ENCODE results near the gene NEK3.
"Not testable (repeated sequence)": the region's sequence is repeated elsewhere in the genome, so short reads cannot be mapped to it uniquely, and the experiment has no call there.

Gene NEK3

GRCh38 chr13:52118095-52118494, 41.3 kb downstream of the NEK3 start:
- no peak for DNase-seq (ENCODE audit: low read depth)

GRCh38 chr13:52112591-52112990, 46.8 kb downstream of the NEK3 start:
- no peak for DNase-seq (ENCODE audit: low read depth)

- DNase-seq (ENCODE audit: low read depth) = no peak
Measured at GRCh38 chr13:52109116-52109670, 50.2 kb downstream of the NEK3 start.

GRCh38 chr13:52105841-52106240, 53.6 kb downstream of the NEK3 start:
- no peak for DNase-seq (ENCODE audit: low read depth)

- DNase-seq (ENCODE audit: low read depth) = no peak
Measured at GRCh38 chr13:52104624-52105023, 54.8 kb downstream of the NEK3 start.

GRCh38 chr13:52103386-52103785, 56.0 kb downstream of the NEK3 start:
- no peak for DNase-seq (ENCODE audit: low read depth)

GRCh38 chr13:52102423-52102822, 57.0 kb downstream of the NEK3 start:
- DNase-seq (ENCODE audit: low read depth) = not testable (repeated sequence)

GRCh38 chr13:52097197-52097596, 62.2 kb downstream of the NEK3 start:
- no peak for DNase-seq (ENCODE audit: low read depth)

- DNase-seq (ENCODE audit: low read depth) = no peak
Measured at GRCh38 chr13:52096748-52097147, 62.6 kb downstream of the NEK3 start.

GRCh38 chr13:52096062-52096461, 63.3 kb downstream of the NEK3 start:
- no peak for DNase-seq (ENCODE audit: low read depth)

GRCh38 chr13:52092087-52092486, 67.3 kb downstream of the NEK3 start:
- no peak for DNase-seq (ENCODE audit: low read depth)

- no peak for DNase-seq (ENCODE audit: low read depth)
Measured at GRCh38 chr13:52091473-52091872, 67.9 kb downstream of the NEK3 start.

- DNase-seq (ENCODE audit: low read depth) = no peak
Measured at GRCh38 chr13:52085421-52085820, 74.0 kb downstream of the NEK3 start.

- not testable (repeated sequence) for DNase-seq (ENCODE audit: low read depth)
Measured at GRCh38 chr13:52084981-52085380, 74.4 kb downstream of the NEK3 start.
